ENCODE results near the gene PFDN1.
"Not testable (repeated sequence)": the region's sequence is repeated elsewhere in the genome, so short reads cannot be mapped to it uniquely, and the experiment has no call there.

The PFDN1 gene, protein sequence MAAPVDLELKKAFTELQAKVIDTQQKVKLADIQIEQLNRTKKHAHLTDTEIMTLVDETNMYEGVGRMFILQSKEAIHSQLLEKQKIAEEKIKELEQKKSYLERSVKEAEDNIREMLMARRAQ

GRCh38 chr5:140302786-140303639 lies at the start of gene PFDN1:
TSS of gene PFDN1 (minus strand) at chr5:140303101. CDS start at chr5:140303073, 28 bp downstream.
- in situ Hi-C loops (cut with HindIII; ENCODE audit: low sequenced_read_pairs) = no loop called here

DNA sequence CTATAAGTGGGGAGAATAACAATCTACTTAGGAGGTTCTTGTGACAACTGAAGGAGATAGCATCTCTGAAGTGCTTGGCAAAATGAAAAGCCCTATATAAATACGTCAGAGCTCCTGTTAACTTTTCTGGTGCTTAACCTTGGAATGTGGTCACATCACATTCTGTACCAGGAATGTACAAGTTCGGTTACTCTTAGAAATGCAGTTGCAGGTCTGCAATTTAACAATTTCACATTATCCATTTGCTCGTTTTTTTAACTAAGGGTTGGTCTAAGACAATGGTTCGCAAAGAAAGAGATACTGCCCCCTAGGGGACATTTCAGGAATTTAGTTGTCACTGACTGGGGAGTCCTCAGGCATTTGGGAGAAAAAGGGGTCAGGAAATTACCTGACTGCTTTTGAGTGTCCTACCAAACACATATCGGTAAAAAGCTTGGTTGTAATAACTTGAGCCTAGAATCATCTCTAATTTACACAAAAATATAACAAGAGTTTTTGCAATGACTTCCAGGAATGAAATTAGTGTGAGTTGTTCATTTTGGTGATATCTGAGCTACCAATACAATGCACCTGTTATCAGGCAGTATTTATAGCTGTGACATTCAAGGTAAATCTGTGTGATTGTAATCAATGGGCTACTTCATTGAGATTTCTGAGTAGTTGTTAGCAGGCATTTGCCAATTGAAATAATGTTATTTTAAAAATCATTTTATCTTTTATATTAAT lies 48.9 kb upstream of the PFDN1 start:
- in situ Hi-C loops (cut with HindIII; ENCODE audit: low sequenced_read_pairs) = no loop called here

DNA sequence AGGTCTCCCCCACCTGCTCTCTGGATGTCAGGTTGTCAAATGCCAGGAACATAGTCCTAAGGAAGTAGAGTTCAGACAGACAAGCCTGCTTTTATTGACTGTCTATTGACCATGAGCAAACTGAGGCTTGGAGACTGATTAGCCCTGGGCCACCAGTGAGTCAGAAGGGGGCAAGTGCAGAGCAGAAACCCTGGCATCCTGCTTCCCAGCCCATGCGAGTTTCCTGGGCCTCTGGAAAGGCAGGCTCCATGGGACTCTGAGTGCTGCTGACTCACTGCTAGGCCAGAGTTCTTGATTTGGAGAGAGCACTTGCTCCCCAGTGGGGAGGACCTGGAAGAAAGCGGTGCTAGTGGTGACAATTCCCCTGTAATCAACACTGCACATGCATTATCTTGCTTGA lies 46.3 kb upstream of the PFDN1 start:
- in situ Hi-C loops (cut with HindIII; ENCODE audit: low sequenced_read_pairs) = loop anchor here (5.0 kb wide), 1 partner anchor 37 kb away; no protein-coding TSS in a partner anchor

DNA sequence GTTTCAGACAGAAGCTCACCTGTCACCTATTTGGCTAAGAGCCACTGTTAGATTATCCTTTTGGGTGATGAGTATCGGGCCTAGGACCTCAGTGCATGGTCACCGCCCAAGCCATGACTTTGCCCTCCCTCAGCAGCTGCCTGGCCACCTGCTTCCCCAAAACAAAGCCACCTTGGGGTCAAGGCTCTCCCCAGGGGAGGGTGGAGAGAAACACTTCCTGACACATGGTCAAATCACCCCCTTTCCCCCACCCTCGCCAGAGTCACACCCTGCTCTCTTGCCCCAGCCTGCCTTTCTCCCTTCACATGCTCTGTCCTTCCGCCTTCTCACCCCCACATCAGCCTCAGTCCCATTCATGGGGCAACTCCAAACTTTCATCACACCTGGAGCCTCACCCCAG lies 45.2 kb upstream of the PFDN1 start:
- in situ Hi-C loops (cut with HindIII; ENCODE audit: low sequenced_read_pairs) = loop anchor here (5.0 kb wide), 1 partner anchor 36 kb away; no protein-coding TSS in a partner anchor

DNA sequence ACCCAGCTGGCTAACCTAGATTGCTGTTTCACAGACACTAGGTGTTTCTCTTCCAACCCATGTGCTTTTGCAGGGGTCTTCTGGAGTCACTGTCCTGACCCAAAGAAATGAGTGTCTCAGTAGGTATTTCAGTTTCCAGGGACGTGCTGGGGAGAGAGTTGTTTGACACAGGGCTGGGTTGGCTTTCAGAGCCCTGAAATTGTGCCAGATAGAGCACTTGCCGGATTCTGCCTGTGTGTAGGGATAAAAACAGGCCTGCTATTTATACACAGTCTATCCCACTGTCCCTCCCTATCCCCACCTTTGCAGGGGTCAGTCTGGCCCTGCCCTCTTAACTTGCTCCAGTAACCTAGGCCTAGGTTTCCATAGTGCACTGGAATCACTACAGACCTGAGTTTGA lies 44.5 kb upstream of the PFDN1 start:
- in situ Hi-C loops (cut with HindIII; ENCODE audit: low sequenced_read_pairs) = loop anchor here (5.0 kb wide), 1 partner anchor 35 kb away; no protein-coding TSS in a partner anchor

DNA sequence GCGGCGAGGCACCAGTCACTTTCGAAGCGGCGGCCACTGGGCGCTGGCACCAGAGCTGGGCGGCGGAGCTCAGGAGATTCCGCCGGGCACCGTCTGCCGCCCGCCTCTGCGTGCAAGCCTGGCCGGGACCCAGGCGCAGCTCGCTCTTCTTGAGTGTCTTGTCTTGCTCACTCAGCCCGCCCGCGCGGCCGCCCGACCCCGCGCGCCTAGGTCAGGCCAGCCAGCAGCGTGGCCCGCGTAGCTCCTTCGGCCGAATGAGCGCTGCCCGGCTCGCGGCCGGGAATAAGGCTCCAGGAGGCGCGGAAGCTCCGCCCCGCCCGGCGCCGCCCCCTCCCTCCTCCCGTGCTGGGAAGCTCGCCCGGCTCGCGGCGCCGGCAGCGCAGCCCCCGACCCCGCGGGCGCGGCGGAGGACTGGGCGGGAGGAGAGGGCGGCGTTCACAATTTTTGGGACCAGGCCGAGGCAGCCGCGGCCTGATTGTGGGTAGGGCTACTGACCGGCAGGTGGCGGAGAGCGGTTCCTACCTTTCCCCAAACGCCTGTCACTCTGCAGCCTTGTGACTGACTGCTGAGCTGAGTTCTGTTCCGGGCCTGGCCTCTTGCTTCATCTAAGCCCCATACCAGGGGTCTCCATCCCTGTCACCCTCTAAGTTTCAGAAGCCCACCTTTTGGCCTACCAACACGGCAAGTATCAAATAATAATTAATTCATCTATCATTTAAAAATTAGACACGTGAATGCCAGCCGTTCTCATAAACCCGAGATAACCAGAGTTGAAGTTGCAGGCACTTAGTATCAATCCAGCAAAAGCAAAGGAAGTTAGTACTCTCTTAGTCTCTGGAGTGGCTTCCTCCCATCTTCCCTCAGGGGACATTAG lies 43.7 kb upstream of the PFDN1 start, which contains the start of gene HBEGF:
Gene HBEGF (minus strand): TSS at position 256 of the 874 bp plus-strand sequence. CDS start 275 bp downstream, outside the sequence.
- in situ Hi-C loops (cut with HindIII; ENCODE audit: low sequenced_read_pairs) = loop anchor here (5.0 kb wide), 1 partner anchor 34 kb away; no protein-coding TSS in a partner anchor

DNA sequence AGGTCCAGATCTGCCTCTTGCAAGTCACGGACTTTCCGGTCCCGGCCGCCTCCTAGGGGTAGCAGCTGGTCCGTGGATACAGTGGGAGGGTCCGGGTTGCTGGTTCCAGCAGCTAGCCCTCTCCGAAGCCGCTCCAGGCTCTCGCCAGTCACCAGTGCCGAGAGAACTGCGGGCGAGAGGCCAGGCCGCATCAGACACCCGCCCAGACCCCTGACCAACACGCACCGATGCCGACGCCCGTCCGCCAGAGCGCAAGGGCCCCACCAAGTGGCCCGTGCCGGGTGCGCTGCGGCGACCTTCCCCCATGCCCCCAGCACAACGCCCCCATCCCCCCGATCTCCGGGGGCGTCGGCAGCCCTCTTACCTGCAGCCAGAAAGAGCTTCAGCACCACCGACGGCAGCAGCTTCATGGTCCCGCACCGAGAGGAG lies 43.0 kb upstream of the PFDN1 start:
- in situ Hi-C loops (cut with HindIII; ENCODE audit: low sequenced_read_pairs) = loop anchor here (5.0 kb wide), 1 partner anchor 34 kb away; no protein-coding TSS in a partner anchor

GRCh38 chr5:140344683-140345423 lies 42.0 kb upstream of the PFDN1 start:
- in situ Hi-C loops (cut with HindIII; ENCODE audit: low sequenced_read_pairs) = loop anchor here (5.0 kb wide), 1 partner anchor 33 kb away; no protein-coding TSS in a partner anchor

DNA sequence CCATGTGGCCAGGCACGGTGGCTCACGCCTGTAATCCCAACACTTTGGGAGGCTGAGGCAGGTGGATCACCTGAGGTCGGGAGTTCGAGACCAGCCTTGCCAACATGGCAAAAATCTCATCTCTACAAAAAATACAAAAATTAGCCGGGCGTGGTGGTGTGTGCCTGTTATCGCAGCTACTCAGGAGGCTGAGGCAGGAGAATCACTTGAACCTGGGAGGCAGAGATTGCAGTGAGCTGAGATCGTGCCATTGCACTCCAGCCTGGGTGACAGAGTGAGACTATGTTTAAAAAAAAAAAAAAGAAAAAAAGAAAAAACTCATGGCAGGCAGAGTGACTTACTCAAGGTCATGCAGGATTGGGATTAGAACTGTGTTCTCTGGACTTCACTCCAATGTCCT lies 40.9 kb upstream of the PFDN1 start:
- in situ Hi-C loops (cut with HindIII; ENCODE audit: low sequenced_read_pairs) = not testable (repeated sequence)

- in situ Hi-C loops (cut with HindIII; ENCODE audit: low sequenced_read_pairs) = no loop called here
Measured at GRCh38 chr5:140342896-140343295, 40.0 kb upstream of the PFDN1 start.

DNA sequence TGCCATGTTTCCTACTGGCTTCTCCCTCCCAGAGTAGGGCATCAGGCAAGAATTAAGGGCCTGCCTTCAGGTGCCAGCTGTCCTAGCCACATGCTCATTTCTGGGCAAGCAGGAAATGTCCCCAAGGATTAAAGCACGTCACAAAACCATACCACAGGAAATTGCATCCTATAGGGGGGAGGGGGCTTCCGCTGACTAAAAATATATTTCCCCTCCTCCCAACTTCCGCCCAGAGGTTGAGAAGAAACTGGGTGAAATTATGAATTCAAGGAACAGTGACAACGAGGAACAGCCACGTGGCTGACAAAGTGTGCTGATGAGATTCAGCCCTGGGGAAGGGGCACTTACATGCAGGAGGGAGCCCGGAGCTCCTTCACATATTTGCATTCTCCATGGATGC lies 39.4 kb upstream of the PFDN1 start:
- in situ Hi-C loops (cut with HindIII; ENCODE audit: low sequenced_read_pairs) = no loop called here

DNA sequence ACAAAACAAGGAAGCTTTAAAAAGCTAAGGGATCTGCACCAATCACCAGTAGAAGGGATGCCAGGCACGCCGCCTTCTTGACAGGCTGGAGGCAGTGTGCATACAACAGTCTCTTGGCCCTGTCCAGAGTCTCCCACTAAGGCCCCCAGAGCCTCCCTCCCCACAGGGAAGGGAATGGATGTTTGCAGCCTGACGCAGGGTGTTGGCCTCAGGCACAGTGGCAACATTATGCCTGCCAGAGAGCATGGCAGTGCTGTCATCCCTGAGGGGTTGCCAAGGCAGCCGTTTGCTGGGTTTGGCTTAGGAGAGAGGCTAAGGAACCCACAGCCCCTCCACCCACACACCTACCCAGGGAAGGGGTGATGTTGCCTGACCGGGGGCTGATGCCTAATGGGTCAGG lies 38.7 kb upstream of the PFDN1 start:
- in situ Hi-C loops (cut with HindIII; ENCODE audit: low sequenced_read_pairs) = no loop called here

DNA sequence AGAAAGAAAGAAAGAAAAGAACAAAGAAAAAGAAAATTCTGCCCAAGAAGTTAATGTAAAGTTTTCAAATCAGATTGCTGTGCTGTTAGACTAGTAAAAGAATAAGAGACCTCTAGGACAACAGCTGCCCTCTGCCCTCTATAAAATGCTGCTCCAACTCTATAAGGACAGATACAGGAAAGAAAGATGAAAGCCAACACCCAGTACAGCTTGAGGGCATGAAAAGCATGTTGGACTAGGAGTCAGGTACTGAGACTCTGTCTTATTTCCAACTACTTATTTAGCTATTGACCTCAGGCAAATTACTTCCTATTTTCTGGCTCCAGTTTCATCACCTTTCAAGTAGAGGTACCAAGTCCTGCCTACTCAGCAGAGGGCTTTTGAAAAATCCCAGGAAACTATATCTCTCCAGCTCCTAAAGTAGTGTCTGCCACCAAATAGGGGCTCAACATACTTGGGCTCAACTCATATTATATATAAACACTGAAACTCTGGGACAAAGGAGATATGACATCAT lies 37.8 kb upstream of the PFDN1 start:
- in situ Hi-C loops (cut with HindIII; ENCODE audit: low sequenced_read_pairs) = no loop called here

DNA sequence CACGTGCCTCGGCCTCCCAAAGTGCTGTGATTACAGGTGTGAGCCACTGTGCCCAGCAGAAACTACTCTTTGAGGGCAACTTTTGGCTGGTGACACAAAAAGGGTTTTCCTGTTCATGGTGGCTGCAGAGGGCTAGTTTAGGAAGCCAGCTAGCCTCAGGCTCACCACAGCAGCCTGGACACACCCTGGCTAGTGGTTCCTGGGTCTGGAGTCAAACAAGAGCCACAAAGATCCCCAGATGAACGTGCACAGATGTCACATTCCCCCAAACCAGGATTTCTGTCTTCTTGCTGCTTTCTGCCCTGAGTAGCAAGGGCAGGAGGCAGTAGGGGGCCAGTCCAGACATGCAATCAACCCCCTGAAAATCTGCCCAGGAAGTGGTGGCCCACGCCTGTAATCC lies 36.7 kb upstream of the PFDN1 start:
- in situ Hi-C loops (cut with HindIII; ENCODE audit: low sequenced_read_pairs) = no loop called here

DNA sequence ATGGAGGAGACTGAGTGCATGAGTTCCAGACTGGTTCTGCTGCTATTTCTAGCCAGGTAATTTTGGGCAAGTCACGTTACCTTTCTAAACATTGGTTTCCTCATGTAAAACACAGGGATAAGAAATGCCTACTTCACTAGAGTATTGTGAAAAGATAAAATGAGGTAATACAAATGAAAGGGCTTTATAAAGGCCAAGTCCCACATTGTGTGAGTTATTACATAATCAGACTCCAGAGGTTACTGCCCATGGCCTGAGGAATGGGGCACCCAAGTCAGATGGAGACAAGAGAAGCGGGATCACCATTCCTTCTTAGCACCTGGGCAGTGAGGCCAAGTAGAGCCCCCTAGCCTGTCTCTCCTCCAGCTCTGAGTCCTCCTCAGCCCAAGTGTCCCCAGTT lies 36.0 kb upstream of the PFDN1 start:
- in situ Hi-C loops (cut with HindIII; ENCODE audit: low sequenced_read_pairs) = no loop called here

DNA sequence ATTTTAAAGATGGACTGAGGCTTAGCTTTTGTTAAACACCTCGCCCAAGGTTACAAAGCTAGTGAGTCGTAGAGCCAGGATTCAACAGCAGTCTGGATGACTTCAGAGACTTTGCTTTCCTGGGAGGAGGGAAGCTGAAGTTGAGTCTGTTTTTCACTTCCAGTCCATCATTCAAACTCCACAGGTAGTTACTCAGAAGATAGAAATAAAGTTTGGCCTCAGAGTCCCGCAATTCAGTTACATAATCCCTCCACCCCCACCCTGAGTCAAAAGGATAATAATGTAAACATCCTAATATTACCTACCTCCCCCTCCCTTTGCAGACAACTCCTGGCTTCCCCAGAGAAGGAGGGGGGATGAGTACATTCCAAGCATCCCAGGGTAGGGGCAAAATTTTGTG lies 35.4 kb upstream of the PFDN1 start:
- in situ Hi-C loops (cut with HindIII; ENCODE audit: low sequenced_read_pairs) = no loop called here

DNA sequence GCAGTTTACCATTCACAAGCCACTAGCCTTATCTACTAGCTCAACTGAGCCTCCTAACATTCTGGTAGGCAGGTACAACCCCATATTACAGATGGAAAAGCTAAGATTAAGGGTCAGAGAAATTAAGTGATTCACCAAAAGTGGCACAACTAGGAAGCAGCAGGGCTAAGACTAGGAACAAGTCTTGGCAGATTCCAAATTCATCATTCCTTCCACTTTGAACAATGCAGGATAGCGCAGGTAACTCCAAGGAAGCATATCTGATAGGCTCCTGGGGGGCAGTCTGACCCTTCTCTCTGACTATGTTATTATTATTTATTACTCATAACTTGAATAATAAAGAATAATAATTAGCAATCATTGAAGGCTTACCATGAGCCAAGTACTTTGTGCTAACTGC lies 35.0 kb upstream of the PFDN1 start:
- in situ Hi-C loops (cut with HindIII; ENCODE audit: low sequenced_read_pairs) = no loop called here

DNA sequence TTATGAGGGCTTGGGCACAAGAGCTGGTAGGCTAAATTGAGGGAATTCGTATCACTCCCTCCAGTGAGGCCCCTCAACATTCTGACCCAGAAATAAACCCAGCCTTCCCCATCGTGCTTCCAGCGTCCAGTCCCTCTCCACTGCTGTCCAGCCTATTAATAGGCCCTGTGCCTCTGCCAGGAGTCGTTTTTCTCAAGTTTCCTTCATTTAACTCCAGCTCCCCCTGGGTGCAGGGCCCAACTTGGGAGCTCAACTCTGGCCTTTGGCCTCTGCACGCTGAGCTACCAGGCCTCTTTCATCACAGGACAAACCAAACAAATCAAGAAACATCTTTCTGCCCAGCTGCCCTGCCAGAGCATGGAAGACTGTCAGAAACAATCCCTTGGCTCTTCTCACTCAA lies 33.5 kb upstream of the PFDN1 start:
- in situ Hi-C loops (cut with HindIII; ENCODE audit: low sequenced_read_pairs) = no loop called here

GRCh38 chr5:140331638-140332037 lies 28.7 kb upstream of the PFDN1 start:
- in situ Hi-C loops (cut with HindIII; ENCODE audit: low sequenced_read_pairs) = no loop called here

Data from DLD1 (cell line).